ENCODE results near the gene ZNF862. TPM values are rescaled to one million over a fixed set of nuclear protein-coding genes. Genes with fewer than 3 reads are reported as not detected.

Gene ZNF862
- total and polyA plus RNA-seq, 2 donors (not counting 3 experiments of a cell fraction or from before 2014, with no cell fraction given): 10.8 to 14.7 TPM

GRCh38 chr7:149819961-149820340 lies 18.2 kb upstream of the ZNF862 start:
- no TSS peak for BruUV-seq (replicated peaks)
- CTCF ChIA-PET: interaction anchor here (1.1 to 1.8 kb wide), 2 partner anchors 13 to 32 kb away, joined by 3 to 6 read pairs; no protein-coding TSS in a partner anchor
- no peaks in the 10 kb centered on the region for H3K79me2 ChIP-seq (ENCODE audit: control insufficient read depth, insufficient read depth, low read length)

More at GRCh38 chr7:149819961-149820340, 18.2 kb upstream of the ZNF862 start:
- DNase-seq (ENCODE audit: low read depth, low spot score) (no peak), FAIRE-seq (no peak)
- no peak overlapping the region for H2AFZ ChIP-seq (ENCODE audit: low read depth, low read length)
- H4K20me1 ChIP-seq (replicated peaks; ENCODE audit: control insufficient read depth, extremely low read depth, insufficient read depth, low read length): no peaks in the 10 kb centered on the region
- no peaks in the 10 kb centered on the region for H3K9me3 ChIP-seq (replicated peaks; ENCODE audit: control insufficient read depth, insufficient read depth, low read length)
- dilution Hi-C loops (cut with MboI; ENCODE audit: extremely low pct_ligation_motif_present, low sequenced_read_pairs): no loop called here
- H3K4me2 ChIP-seq (ENCODE audit: insufficient read depth, low read length): no peak overlapping the region
- POLR2A ChIA-PET: no interaction called here
- no peaks in the 10 kb centered on the region for H3K27me3 ChIP-seq (ENCODE audit: control insufficient read depth in 2 of 2, insufficient read depth in 2 of 2, low read length in 2 of 2)
- no peak overlapping the region for H3K27ac ChIP-seq (ENCODE audit: insufficient read depth, low read depth, low read length)
- H3K9ac ChIP-seq (replicated peaks; ENCODE audit: extremely low read depth, insufficient read depth, low read length): no peak overlapping the region
- no peaks in the 10 kb centered on the region for H3K9me1 ChIP-seq (replicated peaks; ENCODE audit: control insufficient read depth, extremely low read depth, insufficient read depth, low read length)
- TF ChIP-seq POLR2A (IDR thresholded peaks at IDR 0.05; ENCODE audit: low read depth, low read length) (no peak), MAX (IDR thresholded peaks at IDR 0.05; ENCODE audit: insufficient read depth, insufficient read length) (no peak), JUN (IDR thresholded peaks at IDR 0.05; ENCODE audit: borderline replicate concordance, insufficient read depth, insufficient read length, low read depth) (no peak), CTCF (IDR thresholded peaks at IDR 0.05; ENCODE audit: extremely low read depth in 1 of 2, insufficient read depth in 1 of 2, low read depth in 1 of 2, low read length in 2 of 2) (no peak), POLR2AphosphoS5 (IDR thresholded peaks at IDR 0.05; ENCODE audit: insufficient read depth, low read depth, low read length) (no peak), EZH2 (IDR thresholded peaks at IDR 0.05; ENCODE audit: borderline replicate concordance, low read depth, low read length, severe bottlenecking) (no peak), MYC (IDR thresholded peaks at IDR 0.05; ENCODE audit: low read depth, low read length) (no peak)
- H3K4me1 ChIP-seq (ENCODE audit: control insufficient read depth, extremely low read depth, insufficient read depth, low read length): no peaks in the 10 kb centered on the region
- no peak overlapping the region for H3K4me3 ChIP-seq (replicated peaks in 1 of 3; ENCODE audit: insufficient read depth in 1 of 3, low read depth in 1 of 3, low read length in 3 of 3)
- H3K36me3 ChIP-seq (ENCODE audit: control insufficient read depth in 2 of 2, extremely low read depth in 1 of 2, insufficient read depth in 2 of 2, low read length in 2 of 2): no peaks in the 10 kb centered on the region
- intact Hi-C loops (cut with micrococcal nuclease): no loop called here

Data from endothelial cell of umbilical vein (primary cell).